DND-41 (cell line): ENCODE measurements around the gene C1QC.

Experiments used
- ATAC-seq: fragments of 200-7000 bp; cut with Tn5 transposase; 3 replicates; pipeline ENCODE4 v1.9.1; 2021; ENCODE audit warnings: low read depth; ENCODE audit not compliant: insufficient read depth
- DNase-seq: peaks from one replicate; pipeline ENCODE4 v3.0.0-alpha.2; 2020
- H2AFZ ChIP-seq: 2 replicates; pipeline ENCODE4 v1.6.0; 2012; ENCODE audit warnings: low read depth, low read length
- H3K27ac ChIP-seq: 2 replicates; pipeline ENCODE4 v1.5.1; 2012; ENCODE audit warnings: low read length, inconsistent platforms
- H3K27me3 ChIP-seq: fragments of 200-600 bp; sonication (generic); 2 replicates; pipeline ENCODE4 v1.6.0; 2012; ENCODE audit warnings: low read length, mild to moderate bottlenecking, inconsistent platforms; ENCODE audit not compliant: insufficient read depth, poor library complexity
- H3K36me3 ChIP-seq: 2 replicates; pipeline ENCODE4 v1.5.1; 2012; ENCODE audit warnings: low read length, inconsistent platforms; ENCODE audit not compliant: insufficient read depth
- H3K4me1 ChIP-seq: 2 replicates; pipeline ENCODE4 v1.5.1; 2012; ENCODE audit warnings: mild to moderate bottlenecking, low read length; ENCODE audit not compliant: insufficient read depth
- H3K4me2 ChIP-seq: 2 replicates; pipeline ENCODE4 v1.6.0; 2012; ENCODE audit warnings: mild to moderate bottlenecking, moderate library complexity, low read length, inconsistent platforms; ENCODE audit not compliant: insufficient read depth
- H3K4me3 ChIP-seq, 2 experiments: fragments of 200-600 bp in 1 of 2; shearing (Covaris generic) in 1 of 2; 2 replicates each; pipeline ENCODE4 v1.5.1; 2012 to 2016; ENCODE audit warnings: inconsistent platforms in 2 of 2, low read length in 2 of 2, mild to moderate bottlenecking in 2 of 2, low read depth in 1 of 2, moderate library complexity in 1 of 2
- H3K79me2 ChIP-seq: 2 replicates; pipeline ENCODE4 v1.6.0; 2012; ENCODE audit warnings: low read length, inconsistent platforms; ENCODE audit not compliant: insufficient read depth
- H3K9ac ChIP-seq: 2 replicates; pipeline ENCODE4 v1.6.0; 2012; ENCODE audit warnings: low read depth, mild to moderate bottlenecking, inconsistent platforms, low read length, moderate library complexity
- H3K9me3 ChIP-seq: 2 replicates; pipeline ENCODE4 v1.5.1; 2012; ENCODE audit warnings: low read length, moderate library complexity, mild to moderate bottlenecking, inconsistent platforms; ENCODE audit not compliant: insufficient read depth, severe bottlenecking
- H4K20me1 ChIP-seq: 2 replicates; pipeline ENCODE4 v1.6.0; 2012; ENCODE audit warnings: low read length; ENCODE audit not compliant: insufficient read depth
- EZH2 ChIP-seq: IDR thresholded peaks from 3 replicates; pipeline ENCODE4 v1.6.1; 2012; ENCODE audit warnings: borderline replicate concordance, low read depth, mild to moderate bottlenecking, moderate library complexity, low read length, inconsistent platforms; ENCODE audit not compliant: severe bottlenecking
- TF ChIP-seq, protein P1 (sequence below): IDR thresholded peaks from 2 replicates; pipeline ENCODE4 v1.5.1; 2012; ENCODE audit warnings: borderline replicate concordance, low read length, moderate library complexity, mild to moderate bottlenecking; ENCODE audit not compliant: poor library complexity, severe bottlenecking; ENCODE audit errors: extremely low read depth

Gene C1QC

GRCh38 chr1:22600817-22601605 lies 42.4 kb upstream of the C1QC start:
- Histone ChIP-seq H3K79me2 (no peaks in the 10 kb centered on the region), H3K4me1 (no peaks in the 10 kb centered on the region), H3K27ac (no peak overlapping the region), H3K4me3 (no peak overlapping the region), H3K4me2 (no peak overlapping the region), H2AFZ (no peak overlapping the region), H3K9ac (no peak overlapping the region), H3K27me3 (no peaks in the 10 kb centered on the region), H3K36me3 (no peaks in the 10 kb centered on the region), H3K9me3 (no peaks in the 10 kb centered on the region), H4K20me1 (0 out of 2 replicates have a peak, but pooled peaks cover 7% of the 10 kb centered on the region)
- TF ChIP-seq EZH2, result no peak
- TF ChIP-seq, protein P1, sequence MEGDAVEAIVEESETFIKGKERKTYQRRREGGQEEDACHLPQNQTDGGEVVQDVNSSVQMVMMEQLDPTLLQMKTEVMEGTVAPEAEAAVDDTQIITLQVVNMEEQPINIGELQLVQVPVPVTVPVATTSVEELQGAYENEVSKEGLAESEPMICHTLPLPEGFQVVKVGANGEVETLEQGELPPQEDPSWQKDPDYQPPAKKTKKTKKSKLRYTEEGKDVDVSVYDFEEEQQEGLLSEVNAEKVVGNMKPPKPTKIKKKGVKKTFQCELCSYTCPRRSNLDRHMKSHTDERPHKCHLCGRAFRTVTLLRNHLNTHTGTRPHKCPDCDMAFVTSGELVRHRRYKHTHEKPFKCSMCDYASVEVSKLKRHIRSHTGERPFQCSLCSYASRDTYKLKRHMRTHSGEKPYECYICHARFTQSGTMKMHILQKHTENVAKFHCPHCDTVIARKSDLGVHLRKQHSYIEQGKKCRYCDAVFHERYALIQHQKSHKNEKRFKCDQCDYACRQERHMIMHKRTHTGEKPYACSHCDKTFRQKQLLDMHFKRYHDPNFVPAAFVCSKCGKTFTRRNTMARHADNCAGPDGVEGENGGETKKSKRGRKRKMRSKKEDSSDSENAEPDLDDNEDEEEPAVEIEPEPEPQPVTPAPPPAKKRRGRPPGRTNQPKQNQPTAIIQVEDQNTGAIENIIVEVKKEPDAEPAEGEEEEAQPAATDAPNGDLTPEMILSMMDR, result no peak
- no peak for ATAC-seq
- DNase-seq, result no peak

- no peak for TF ChIP-seq EZH2
- TF ChIP-seq, protein P1, result no peak
- H3K27me3 ChIP-seq, result no peaks in the 10 kb centered on the region
- no peak overlapping the region for H3K4me2 ChIP-seq
- H3K4me1 ChIP-seq, result no peaks in the 10 kb centered on the region
- no peak overlapping the region for H3K9ac ChIP-seq
- H3K79me2 ChIP-seq, result no peaks in the 10 kb centered on the region
- H3K27ac ChIP-seq, result no peak overlapping the region
- H3K9me3 ChIP-seq, result no peaks in the 10 kb centered on the region
- H3K36me3 ChIP-seq, result no peaks in the 10 kb centered on the region
- H3K4me3 ChIP-seq, result no peak overlapping the region
- DNase-seq (no peak), ATAC-seq (no peak)
- 0 out of 2 replicates have a peak, but pooled peaks cover 7% of the 10 kb centered on the region for H4K20me1 ChIP-seq
- no peak overlapping the region for H2AFZ ChIP-seq
Observed at GRCh38 chr1:22601610-22602009, 41.8 kb upstream of the C1QC start.

- no peaks in the 10 kb centered on the region for H3K4me1 ChIP-seq
- TF ChIP-seq, protein P1, result no peak
- TF ChIP-seq EZH2, result no peak
- H3K79me2 ChIP-seq, result no peaks in the 10 kb centered on the region
- ATAC-seq, result no peak
- H3K27ac ChIP-seq, result no peak overlapping the region
- no peak overlapping the region for H2AFZ ChIP-seq
- H3K9me3 ChIP-seq, result no peaks in the 10 kb centered on the region
- H3K27me3 ChIP-seq, result no peaks in the 10 kb centered on the region
- 0 out of 2 replicates have a peak, but pooled peaks cover 7% of the 10 kb centered on the region for H4K20me1 ChIP-seq
- no peak for DNase-seq
- H3K4me3 ChIP-seq, result no peak overlapping the region
- H3K36me3 ChIP-seq, result no peaks in the 10 kb centered on the region
- H3K4me2 ChIP-seq, result no peak overlapping the region
- H3K9ac ChIP-seq, result no peak overlapping the region
Observed at GRCh38 chr1:22602060-22602740, 41.2 kb upstream of the C1QC start.
